A172 (cell line): ENCODE results near the gene SFXN2. TPM values are rescaled to one million over a fixed set of nuclear protein-coding genes. Genes with fewer than 3 reads are reported as not detected.
"Not testable (repeated sequence)": the region's sequence is repeated elsewhere in the genome, so short reads cannot be mapped to it uniquely, and the experiment has no call there.

ENCODE experiments used
- DNase-seq: peaks from one replicate; pipeline ENCODE4 v3.0.0-alpha.2; 2015; ENCODE audit warnings: low spot score
- total RNA-seq: library from RNA; depleted of rRNA; stranded (reverse); fragments of >200 nt; shearing (Covaris generic); gene quantifications from 2 replicates; pipeline ENCODE4 v1.2.3, GENCODE V29; 2014

The SFXN2 gene
- total RNA-seq, 1 experiment from 2014 or later, result 9.5 TPM

- no peak for DNase-seq
Observed at GRCh38 chr10:102679596-102679995, 34.8 kb upstream of the SFXN2 start.

GRCh38 chr10:102681696-102682095, 32.7 kb upstream of the SFXN2 start:
- no peak for DNase-seq

GRCh38 chr10:102682416-102682815, 32.0 kb upstream of the SFXN2 start:
- DNase-seq, result no peak

- DNase-seq, result no peak
Observed at GRCh38 chr10:102682981-102683380, 31.5 kb upstream of the SFXN2 start.

GRCh38 chr10:102683736-102684135, 30.7 kb upstream of the SFXN2 start:
- no peak for DNase-seq

GRCh38 chr10:102691285-102692066, 23.0 kb upstream of the SFXN2 start:
- DNase-seq, result no peak

- DNase-seq, result not testable (repeated sequence)
Observed at GRCh38 chr10:102695401-102695800, 19.0 kb upstream of the SFXN2 start.

GRCh38 chr10:102696736-102697135, 17.7 kb upstream of the SFXN2 start:
- no peak for DNase-seq

GRCh38 chr10:102698894-102699293, 15.5 kb upstream of the SFXN2 start:
- DNase-seq, result no peak

GRCh38 chr10:102701272-102701671, 13.2 kb upstream of the SFXN2 start:
- DNase-seq, result no peak

GRCh38 chr10:102701796-102702195, 12.6 kb upstream of the SFXN2 start:
- DNase-seq, result no peak

GRCh38 chr10:102702742-102703141, 11.7 kb upstream of the SFXN2 start:
- DNase-seq, result no peak

GRCh38 chr10:102704915-102705314, 9.5 kb upstream of the SFXN2 start:
- no peak for DNase-seq

GRCh38 chr10:102705531-102705930, 8.9 kb upstream of the SFXN2 start:
- no peak for DNase-seq

- peak; percentile 62 for DNase-seq
Observed at GRCh38 chr10:102710609-102711008, 3.8 kb upstream of the SFXN2 start.

GRCh38 chr10:102712089-102712488, 2.3 kb upstream of the SFXN2 start:
- DNase-seq, result no peak

GRCh38 chr10:102712843-102713538, 1.4 kb upstream of the SFXN2 start:
- no peak for DNase-seq

GRCh38 chr10:102713539-102713813, 960 bp upstream of the SFXN2 start:
- no peak for DNase-seq

GRCh38 chr10:102713814-102714620, 419 bp upstream of the SFXN2 start, which contains the start of gene ARL3:
Gene ARL3 (minus strand): TSS chr10:102714397. CDS start chr10:102714275, 122 bp downstream.
- DNase-seq, result peak; percentile 97

- DNase-seq, result no peak
Observed at GRCh38 chr10:102715880-102716279, 1.4 kb downstream of the SFXN2 start.

GRCh38 chr10:102716900-102717565, 2.6 kb downstream of the SFXN2 start:
- DNase-seq, result not testable (repeated sequence)

GRCh38 chr10:102718220-102718619, 3.8 kb downstream of the SFXN2 start:
- no peak for DNase-seq
